ENCODE results near the gene SPATS1. TPM values are rescaled to one million over a fixed set of nuclear protein-coding genes. Genes with fewer than 3 reads are reported as not detected.
"Not testable (repeated sequence)": the region's sequence is repeated elsewhere in the genome, so short reads cannot be mapped to it uniquely, and the experiment has no call there.

Gene SPATS1
- total and polyA plus RNA-seq, 10 donors = not detected

- H3K4me1 ChIP-seq = peaks cover 6 to 21% (median 15%) of the 10 kb centered on the region in 6 donors
- intact Hi-C loops (cut with DNase I; ENCODE audit: low total_unique reads) = no loop called here
- H3K9me3 ChIP-seq = no peaks in the 10 kb centered on the region
- no peak for DNase-seq
- TF ChIP-seq POLR2AphosphoS5 (IDR thresholded peaks at IDR 0.05) (no peak), POLR2A (IDR thresholded peaks at IDR 0.05) (no peak)
- TF ChIP-seq, protein P1, sequence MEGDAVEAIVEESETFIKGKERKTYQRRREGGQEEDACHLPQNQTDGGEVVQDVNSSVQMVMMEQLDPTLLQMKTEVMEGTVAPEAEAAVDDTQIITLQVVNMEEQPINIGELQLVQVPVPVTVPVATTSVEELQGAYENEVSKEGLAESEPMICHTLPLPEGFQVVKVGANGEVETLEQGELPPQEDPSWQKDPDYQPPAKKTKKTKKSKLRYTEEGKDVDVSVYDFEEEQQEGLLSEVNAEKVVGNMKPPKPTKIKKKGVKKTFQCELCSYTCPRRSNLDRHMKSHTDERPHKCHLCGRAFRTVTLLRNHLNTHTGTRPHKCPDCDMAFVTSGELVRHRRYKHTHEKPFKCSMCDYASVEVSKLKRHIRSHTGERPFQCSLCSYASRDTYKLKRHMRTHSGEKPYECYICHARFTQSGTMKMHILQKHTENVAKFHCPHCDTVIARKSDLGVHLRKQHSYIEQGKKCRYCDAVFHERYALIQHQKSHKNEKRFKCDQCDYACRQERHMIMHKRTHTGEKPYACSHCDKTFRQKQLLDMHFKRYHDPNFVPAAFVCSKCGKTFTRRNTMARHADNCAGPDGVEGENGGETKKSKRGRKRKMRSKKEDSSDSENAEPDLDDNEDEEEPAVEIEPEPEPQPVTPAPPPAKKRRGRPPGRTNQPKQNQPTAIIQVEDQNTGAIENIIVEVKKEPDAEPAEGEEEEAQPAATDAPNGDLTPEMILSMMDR (IDR thresholded peaks at IDR 0.05 in 8 of 11, conservative IDR thresholded peaks at IDR 0.05 in 3 of 11) = no peak
- 79 to 93% (median 89%) methylated on average over 3 of the region's 3 CpGs for WGBS, 5 donors
- peak overlapping the region in 1 of 8 donors; percentile 98 for H3K4me3 ChIP-seq
- no peaks in the 10 kb centered on the region for H3K27me3 ChIP-seq (replicated peaks in 1 of 7)
- no peak overlapping the region for H3K27ac ChIP-seq
- H3K36me3 ChIP-seq = peaks cover 0 to 52% (median 46%) of the 10 kb centered on the region in 6 donors
These were observed 30.7 kb upstream of the SPATS1 start for GRCh38 chr6:44311767-44312166.

- Histone ChIP-seq H3K27ac (peak within 1 kb of the TSS; percentile 84 to 92 (median 88)), H3K27me3 (replicated peaks in 1 of 7) (peaks cover 0 to 7% (median 0%) of the 10 kb centered on the region in 7 donors), H3K4me3 (peak within 1 kb of the TSS; percentile 63 to 98 (median 88)), H3K36me3 (peaks cover 0 to 38% (median 36%) of the 10 kb centered on the region in 6 donors), H3K4me1 (peaks cover 6 to 21% (median 15%) of the 10 kb centered on the region in 6 donors), H3K9me3 (no peaks in the 10 kb centered on the region)
- peak; percentile 96 for DNase-seq
- intact Hi-C loops (cut with DNase I; ENCODE audit: low total_unique reads) = no loop called here
- WGBS, 5 donors = 2 to 5% (median 3%) methylated on average over 30 to 52 of the region's 52 CpGs
- TF ChIP-seq POLR2AphosphoS5 (IDR thresholded peaks at IDR 0.05) (peak; percentile 92 to 93 (median 93)), POLR2A (IDR thresholded peaks at IDR 0.05) (peak in 2 of 3 donors; percentile 62)
- TF ChIP-seq, protein P1 (IDR thresholded peaks at IDR 0.05 in 8 of 11, conservative IDR thresholded peaks at IDR 0.05 in 3 of 11) = peak; percentile 78 to 99 (median 98)
These were observed 29.3 kb upstream of the SPATS1 start, which contains the start of gene AARS2 for GRCh38 chr6:44312901-44313788. Gene AARS2 (minus strand): TSS chr6:44313347. CDS start chr6:44313323, 24 bp downstream.

GRCh38 chr6:44314657-44315056 lies 27.8 kb upstream of the SPATS1 start:
- H3K9me3 ChIP-seq; H3K4me3 ChIP-seq; DNase-seq; intact Hi-C loops (cut with DNase I; ENCODE audit: low total_unique reads); H3K27ac ChIP-seq: not testable (repeated sequence)
- H3K36me3 ChIP-seq = peaks cover 0 to 23% (median 21%) of the 10 kb centered on the region in 6 donors
- WGBS, 5 donors = 93 to 98% (median 93%) methylated on average over 8 of the region's 8 CpGs
- H3K4me1 ChIP-seq = peaks cover 6 to 21% (median 15%) of the 10 kb centered on the region in 6 donors
- TF ChIP-seq, protein P1 (IDR thresholded peaks at IDR 0.05 in 8 of 11, conservative IDR thresholded peaks at IDR 0.05 in 3 of 11) = peak in 1 of 11 experiments; percentile 19
- peaks cover 0 to 22% (median 0%) of the 10 kb centered on the region in 7 donors for H3K27me3 ChIP-seq (replicated peaks in 1 of 7)

- H3K36me3 ChIP-seq = peaks cover 0 to 15% (median 12%) of the 10 kb centered on the region in 6 donors
- H3K27ac ChIP-seq = no peak overlapping the region
- no peak overlapping the region for H3K4me3 ChIP-seq
- peaks cover 0 to 30% (median 2%) of the 10 kb centered on the region in 7 donors for H3K27me3 ChIP-seq (replicated peaks in 1 of 7)
- peaks cover 6 to 21% (median 15%) of the 10 kb centered on the region in 6 donors for H3K4me1 ChIP-seq
- whole genome bisulfite sequencing, 5 donors = 47 to 61% (median 50%) methylated on average over 3 of the region's 3 CpGs
- no peak for DNase-seq
- intact Hi-C loops (cut with DNase I; ENCODE audit: low total_unique reads) = no loop called here
- TF ChIP-seq, protein P1 (IDR thresholded peaks at IDR 0.05 in 8 of 11, conservative IDR thresholded peaks at IDR 0.05 in 3 of 11) = no peak
- no peak for TF ChIP-seq POLR2A (IDR thresholded peaks at IDR 0.05)
- TF ChIP-seq POLR2AphosphoS5 (IDR thresholded peaks at IDR 0.05) = no peak
- peaks cover 0 to 4% (median 0%) of the 10 kb centered on the region in 8 donors for H3K9me3 ChIP-seq
These were observed 26.9 kb upstream of the SPATS1 start for GRCh38 chr6:44315516-44315915.
